Endometrial microvascular endothelial cells (primary cell): ENCODE measurements around the gene RHOBTB3. TPM values are rescaled to one million over a fixed set of nuclear protein-coding genes. Genes with fewer than 3 reads are reported as not detected.

ENCODE experiments used
- in situ Hi-C: cut with HindIII; loops from 2 replicates; pipeline ENCODE4 v1.10.0; 2017; ENCODE audit warnings: low sequenced_read_pairs, low pct_unique_long_range_greater_than_20kb; ENCODE audit errors: inconsistent ontology term
- total RNA-seq: library from RNA; depleted of rRNA; stranded (reverse); fragments of >200 nt; gene quantifications from one replicate; pipeline ENCODE4 v1.2.3, GENCODE V29; 2015; ENCODE audit errors: inconsistent ontology term

The RHOBTB3 gene
- total RNA-seq, 1 donor from 2014 or later, result 92.9 TPM

DNA sequence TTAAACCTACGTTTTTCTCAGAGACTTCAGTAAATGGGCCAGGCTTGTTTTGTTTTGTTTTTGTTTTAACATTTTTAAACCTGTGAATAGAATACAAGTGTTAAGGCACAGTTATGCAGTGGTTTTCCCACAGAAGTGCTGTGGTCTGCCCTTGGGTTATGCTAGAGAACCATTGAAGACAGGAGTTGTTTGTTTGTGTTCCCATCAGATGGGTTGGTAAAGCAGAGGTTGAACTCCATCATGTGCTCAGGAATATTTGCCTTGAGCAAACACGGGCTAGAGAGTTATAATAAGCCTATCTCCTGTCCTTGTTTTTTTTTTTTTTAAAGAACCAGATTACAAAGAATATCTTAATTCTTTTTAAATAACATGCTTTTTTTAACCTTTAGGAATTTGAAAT, 28.5 kb downstream of the RHOBTB3 start:
- in situ Hi-C loops, result no loop called here

DNA sequence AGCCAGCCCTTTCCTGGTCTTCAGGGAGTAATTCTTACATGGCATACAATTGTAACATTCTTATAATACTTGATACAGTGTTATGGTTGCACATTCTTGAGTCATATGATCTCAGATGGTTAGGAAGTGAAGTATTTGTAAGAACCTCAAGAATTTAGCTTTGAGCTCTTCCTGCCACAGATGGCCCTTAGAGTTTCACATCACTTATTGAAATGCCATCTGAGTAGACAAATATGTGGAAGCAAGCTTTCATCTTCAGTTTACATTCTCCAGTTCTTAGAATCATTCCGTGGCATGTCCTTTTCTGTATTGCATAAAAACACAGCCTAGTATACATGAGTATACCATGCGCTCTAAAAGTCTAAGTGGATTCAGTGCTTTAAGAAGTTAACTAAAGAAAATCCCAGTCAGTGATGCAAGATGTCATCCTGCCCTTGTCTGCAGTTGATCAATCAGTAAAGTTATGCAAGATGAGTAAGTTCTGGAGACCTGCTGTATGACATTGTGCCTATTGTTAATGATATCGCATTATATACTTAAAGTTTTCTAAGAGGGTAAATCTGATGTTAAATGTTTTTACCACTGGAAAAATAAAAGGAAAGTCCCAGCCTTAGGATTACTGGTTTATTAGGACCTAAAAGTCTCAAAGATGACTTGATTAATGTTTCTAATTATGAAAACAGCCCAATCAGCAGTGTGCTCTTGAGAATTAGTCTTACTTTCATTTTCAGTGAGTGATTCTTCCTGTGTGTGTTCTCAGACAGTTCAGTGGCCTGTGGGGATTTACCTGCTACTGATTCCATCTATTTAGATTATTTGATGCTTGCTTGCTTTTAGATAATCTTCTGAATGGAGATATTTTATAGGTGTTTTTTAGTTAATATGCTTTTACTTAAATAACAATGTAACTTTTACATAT, 29.4 kb downstream of the RHOBTB3 start:
- in situ Hi-C loops, result no loop called here

DNA sequence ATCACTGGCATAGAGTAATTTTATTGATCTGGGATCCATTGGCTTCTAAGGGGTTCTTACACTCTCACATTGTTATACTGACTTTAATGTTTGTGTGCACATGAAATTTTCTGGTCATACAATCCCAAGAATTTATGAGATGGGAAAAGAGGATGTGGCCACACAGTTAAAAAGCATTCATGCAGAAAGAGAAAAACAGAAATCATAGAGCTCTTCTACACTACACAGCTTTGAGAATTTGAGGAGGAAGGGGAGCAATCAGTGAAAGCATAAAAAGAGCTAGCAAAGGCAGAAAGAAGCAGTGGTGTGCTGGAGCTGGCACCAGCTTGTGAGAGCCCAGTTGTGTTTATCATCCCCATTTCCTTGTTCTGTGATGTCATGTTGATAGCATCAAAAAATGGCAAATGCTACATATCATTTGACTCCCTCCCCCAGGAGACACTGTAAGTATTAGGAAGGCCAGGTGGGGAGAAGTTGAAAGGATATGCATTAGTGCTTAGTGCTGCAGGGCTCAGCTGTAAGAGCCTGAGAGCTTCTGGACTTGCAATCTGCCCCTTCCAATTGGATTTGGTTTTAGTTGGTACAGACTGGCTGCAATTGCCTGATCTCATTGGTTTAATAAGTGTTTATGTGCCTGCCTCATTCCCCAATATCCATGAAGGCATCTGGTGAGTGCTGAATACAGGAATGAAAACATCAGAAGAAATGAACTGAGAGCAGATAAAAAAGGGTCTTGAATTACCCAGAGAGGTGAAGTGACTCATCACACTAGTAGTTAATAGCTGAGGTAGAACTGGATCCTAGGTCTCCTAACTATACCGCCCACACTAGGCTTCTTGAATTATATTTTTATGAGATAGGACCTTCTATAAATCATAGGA, 30.9 kb downstream of the RHOBTB3 start:
- in situ Hi-C loops, result no loop called here

DNA sequence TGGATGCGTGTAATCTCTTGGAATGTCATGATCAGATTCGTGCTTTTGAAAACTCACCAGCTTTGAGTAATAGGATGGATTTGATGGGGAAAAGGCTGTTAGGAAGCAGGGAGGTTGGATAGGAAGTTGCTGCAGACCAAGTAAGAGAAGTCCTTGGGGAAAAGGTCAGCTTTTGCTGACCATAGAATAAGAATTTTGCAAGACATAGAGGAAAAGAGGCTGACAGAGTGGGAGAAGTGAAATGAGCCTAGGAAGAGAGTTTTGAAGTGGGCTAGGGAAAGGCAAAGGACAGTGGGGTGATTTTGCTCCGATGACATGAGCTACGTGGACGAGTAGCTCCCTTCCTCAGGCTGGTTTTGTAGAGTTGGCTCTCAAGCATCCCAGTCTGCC, 31.5 kb downstream of the RHOBTB3 start:
- in situ Hi-C loops, result no loop called here

DNA sequence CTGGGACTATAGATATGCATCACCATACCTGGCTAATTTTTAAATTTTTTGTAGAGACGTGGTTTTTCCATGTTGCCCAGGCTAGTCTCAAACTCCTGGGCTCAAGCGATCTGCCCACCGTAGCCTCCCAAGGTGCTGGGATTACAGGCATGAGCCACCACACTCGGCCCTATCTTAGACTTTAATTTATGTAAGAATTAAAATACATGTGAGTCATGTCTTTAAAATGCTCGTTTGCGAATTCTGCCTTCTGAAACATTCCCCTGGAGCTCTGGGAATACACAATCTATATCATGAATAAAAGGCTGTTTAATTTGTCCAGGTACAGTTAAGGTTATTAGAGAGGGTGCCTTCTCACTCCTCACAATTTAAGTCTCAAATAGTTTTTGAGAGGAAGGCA, 32.8 kb downstream of the RHOBTB3 start:
- in situ Hi-C loops, result no loop called here

DNA sequence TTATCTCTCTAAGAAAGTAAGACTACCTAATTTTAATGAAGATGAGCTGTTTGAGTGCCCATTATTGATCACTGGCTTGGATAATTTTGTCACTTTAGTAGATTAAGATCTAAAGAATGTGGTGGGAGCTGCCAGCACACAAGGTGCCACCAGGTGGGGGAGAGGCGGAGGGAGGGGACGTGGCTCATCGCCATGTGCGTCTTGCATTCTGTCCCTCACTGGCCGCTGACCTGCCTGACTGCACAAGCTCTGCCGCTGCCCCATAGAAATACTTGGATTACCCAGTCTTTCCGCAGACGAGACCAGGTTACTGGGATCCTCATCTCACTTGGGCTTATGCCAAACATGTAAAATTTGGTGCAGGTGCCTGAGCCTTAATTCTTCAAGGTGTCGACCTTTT, 37.6 kb downstream of the RHOBTB3 start:
- in situ Hi-C loops, result no loop called here

DNA sequence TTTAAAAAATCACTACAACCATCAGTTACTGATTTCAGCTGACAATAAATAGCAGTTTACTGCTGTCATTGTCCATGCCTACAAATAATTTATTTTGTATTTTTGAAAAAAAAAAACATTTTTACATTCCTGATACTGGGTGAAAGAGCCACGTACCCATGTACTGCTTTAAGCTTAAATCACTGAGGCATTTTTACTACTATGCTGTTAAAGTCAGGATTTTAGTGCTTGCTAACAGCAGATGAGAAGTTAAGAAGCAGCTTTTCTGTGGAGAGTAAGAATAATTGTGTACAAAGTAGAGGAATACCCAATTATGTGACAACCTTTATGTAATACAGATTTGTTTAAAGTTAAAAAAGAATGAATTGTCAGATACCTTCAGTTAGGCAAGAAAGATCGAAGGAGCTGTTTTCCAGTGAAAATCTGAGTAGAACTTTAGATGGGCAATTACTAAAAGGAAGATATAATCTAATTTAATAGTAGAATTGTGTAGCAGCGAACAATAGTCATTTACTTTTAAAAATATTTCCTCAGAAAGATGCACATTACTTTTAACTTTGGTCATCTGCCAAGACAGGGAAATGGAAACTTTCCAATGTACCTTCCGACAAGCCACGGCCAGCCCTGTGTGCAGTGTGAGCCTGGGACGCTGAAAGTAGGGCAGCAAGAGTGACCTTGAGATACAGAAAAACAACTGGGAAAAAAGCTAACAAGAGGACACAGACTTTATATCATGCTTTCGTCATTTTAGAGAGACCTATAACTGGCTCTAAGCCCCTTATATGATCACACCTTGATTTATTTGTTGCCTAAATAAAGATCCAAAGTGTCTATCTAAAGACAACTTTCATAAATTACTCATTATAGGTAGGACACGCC, 39.9 kb downstream of the RHOBTB3 start:
- in situ Hi-C loops, result no loop called here

DNA sequence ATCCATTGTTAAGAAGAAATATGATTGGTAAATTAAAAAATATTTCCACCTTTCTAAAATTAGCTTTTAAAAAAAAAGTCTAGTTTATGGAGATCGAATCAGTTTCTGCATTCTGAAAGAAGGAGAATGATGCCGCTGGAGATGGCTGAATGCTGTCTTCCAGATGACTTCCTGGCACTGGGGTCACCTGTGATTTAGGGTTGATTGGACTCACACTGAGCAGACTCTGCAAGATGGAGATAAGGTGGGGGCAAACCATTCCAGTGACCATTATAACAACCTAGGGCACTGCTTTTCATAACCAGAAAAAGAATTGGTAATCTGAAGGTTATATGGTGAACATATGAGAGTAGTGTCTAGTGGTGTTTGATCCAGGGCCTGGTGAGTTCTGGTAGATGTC, 40.8 kb downstream of the RHOBTB3 start:
- in situ Hi-C loops, result no loop called here

DNA sequence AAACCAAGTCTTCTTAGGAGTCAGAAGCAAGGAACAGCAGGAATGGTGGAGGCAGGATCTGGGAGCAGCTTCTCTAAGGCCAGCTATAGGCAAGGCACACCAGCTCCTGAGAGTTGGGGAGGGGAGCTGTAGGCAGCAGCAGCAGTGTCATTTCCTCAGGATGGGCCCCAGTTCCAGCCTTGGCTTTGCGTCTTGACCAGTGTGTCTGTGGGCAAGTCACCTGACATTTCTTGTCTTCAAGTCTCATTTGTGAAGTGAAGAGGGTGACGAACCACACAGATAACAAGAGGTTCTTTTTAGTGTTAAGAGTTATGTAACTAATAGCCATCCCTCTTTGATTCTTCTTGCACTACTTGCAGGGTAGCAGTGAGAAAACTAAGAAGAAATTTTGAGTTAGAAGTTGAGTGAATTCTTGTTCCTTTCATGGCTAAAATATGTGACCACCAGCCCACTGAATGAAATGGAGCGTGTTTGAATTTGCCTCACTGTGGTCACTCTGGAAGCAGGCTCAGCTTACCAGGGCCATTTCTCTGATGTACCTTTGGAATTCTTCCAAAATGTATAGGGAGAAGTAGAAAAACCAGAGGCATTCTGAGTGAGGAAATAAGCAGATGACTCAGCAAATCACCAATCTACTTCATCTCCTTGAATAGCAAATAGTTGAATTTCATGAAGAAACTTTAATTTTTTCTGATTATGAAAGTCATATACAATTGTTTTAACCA, 42.4 kb downstream of the RHOBTB3 start:
- in situ Hi-C loops, result no loop called here

DNA sequence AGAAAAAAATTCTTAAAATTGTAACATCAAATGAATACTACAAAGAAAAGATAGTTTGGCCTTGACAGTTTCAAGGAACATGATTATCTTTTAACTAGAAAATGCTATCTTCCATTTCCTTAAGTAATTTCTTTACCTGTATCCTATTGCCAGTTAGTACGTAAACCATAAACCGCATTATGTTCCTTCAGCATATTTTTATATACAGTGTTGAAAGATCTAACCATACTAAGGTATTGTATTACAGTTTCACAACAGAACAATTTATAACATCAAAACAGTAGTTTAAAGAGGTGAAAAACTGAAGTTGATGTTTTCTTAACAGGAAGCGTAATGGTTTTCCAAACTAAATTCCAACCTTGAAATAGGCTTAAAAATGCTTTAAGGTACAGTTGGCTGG, 46.3 kb downstream of the RHOBTB3 start:
- in situ Hi-C loops, result no loop called here

DNA sequence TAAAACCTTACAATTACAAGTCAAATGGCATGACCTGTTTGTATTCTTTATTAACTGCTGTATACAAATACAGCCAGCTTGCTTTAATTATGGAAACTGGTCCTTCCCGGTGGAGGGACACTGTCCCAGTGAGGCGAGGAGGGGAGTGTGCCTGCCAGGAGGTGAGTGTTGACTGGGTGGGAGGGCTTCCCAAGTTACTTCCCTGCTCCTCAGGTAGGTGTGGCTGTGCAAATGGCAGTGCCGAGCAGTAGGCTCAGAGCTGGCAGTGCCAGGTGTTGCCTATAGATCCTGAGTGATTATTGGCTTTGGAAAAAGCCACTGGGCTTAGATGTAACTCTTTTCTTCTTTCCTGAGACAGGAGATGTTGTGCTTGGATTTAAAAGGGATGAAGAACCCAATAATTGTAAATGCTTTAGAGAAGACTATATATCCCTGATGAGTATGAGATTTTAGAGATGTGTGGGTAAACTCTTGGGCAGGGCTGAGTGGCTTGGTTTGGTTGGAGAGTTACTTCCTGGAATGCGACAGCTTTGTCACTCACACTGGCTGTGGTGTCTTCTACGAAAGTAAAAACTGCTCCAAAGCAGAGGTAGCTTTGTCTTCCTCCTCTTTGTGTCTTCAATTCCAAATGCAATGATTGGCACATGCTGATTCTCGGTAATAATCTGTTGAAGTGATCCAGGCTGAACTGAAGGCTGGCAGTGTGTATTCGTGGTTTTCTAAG, 47.7 kb downstream of the RHOBTB3 start:
- in situ Hi-C loops, result no loop called here

DNA sequence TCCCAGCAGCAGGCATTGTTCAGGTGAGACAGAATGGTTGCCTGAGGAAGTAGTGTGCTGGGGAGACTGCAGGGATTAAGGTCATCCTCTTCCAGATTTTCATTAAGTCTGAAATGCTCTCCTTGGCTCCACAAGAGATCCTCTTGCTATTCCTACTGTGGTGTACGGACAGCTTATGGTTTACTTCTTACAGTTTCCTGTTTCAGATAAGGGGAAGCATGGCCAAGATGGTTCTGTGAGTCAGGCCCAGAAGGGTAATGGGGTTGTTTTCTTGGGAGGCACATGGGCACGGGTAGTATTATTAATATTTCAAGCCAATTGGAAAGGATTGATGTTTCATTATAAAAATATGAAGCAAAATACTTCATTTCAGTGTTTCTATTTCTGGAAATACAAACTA, 48.5 kb downstream of the RHOBTB3 start:
- in situ Hi-C loops, result no loop called here

DNA sequence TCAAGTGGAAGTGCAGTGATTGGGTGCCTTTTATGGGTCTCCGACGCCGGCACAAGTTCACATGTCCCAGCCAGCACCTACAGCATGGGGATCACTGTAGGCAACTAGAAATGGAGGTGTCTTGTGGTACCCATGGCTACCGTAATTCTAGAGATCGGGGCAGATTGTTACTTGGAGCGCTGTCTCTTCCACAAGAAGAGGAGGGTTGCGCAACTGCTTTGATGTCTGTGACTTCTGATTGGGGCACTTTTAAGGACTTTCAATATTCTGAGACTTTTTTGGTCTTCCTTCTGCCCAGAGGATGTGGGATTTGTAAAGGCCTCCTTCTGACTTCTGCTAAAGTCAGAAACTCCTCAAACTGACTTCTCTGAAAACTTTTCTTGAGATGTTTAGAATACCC, 49.5 kb downstream of the RHOBTB3 start:
- in situ Hi-C loops, result no loop called here

DNA sequence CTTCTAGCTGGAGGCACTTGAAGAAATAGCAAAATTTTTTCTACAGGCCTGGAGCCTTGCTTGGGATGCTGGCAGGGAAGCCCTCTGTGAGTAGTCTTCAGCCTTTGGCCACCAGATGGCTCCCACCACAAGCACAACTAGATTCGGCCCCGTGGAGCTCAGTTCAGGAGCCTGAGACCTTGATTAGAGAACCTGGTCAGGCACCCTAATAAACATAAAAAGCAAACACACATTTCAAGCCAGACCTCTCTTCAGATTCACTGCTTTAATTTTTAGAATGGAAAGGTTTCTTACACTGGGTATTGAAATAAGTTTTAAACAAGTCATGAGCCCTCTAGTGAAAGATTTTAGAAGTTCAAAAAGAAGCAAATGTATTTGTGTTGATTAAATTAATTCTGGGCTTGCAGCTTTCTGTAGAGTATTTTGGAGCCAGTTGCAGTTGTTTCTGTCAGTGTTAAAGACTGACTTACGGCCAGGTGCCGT, 50.0 kb downstream of the RHOBTB3 start:
- in situ Hi-C loops, result no loop called here

DNA sequence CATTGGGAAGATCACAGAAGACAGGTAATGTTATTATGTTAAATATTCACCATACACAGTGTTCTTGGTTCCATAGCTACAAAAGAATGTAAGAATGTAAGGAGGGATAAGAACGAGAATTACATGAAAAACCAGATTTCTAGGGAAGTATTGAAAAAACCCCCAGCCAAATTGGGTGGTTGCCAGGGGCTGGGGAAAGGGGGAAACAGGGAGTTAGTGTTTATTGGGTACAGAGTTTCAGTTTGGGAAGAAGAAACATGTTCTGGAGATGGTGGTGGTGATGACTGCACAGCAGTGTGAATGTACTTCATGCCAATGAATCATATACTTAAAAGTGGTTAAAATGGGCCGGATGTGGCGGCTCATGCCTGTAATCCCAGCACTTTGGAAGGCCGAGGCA, 51.0 kb downstream of the RHOBTB3 start:
- in situ Hi-C loops, result no loop called here

DNA sequence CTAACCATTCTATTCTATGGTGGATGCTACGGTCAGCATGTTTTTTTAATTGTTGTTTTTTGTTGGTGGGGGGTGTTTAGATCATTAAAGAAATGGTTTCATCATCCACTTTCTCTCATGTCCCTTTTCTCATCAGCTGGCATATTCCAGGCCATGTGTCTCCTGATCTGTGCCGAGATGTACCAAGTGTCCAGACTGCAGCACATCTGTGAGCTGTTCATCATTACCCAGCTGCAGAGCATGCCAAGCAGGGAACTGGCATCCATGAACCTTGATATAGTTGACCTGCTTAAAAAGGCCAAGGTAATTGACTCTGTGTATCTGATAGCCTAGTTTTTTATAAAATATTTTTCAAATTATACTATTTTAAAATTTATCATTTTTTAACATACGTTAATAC, 52.5 kb downstream of the RHOBTB3 start:
- in situ Hi-C loops, result no loop called here

DNA sequence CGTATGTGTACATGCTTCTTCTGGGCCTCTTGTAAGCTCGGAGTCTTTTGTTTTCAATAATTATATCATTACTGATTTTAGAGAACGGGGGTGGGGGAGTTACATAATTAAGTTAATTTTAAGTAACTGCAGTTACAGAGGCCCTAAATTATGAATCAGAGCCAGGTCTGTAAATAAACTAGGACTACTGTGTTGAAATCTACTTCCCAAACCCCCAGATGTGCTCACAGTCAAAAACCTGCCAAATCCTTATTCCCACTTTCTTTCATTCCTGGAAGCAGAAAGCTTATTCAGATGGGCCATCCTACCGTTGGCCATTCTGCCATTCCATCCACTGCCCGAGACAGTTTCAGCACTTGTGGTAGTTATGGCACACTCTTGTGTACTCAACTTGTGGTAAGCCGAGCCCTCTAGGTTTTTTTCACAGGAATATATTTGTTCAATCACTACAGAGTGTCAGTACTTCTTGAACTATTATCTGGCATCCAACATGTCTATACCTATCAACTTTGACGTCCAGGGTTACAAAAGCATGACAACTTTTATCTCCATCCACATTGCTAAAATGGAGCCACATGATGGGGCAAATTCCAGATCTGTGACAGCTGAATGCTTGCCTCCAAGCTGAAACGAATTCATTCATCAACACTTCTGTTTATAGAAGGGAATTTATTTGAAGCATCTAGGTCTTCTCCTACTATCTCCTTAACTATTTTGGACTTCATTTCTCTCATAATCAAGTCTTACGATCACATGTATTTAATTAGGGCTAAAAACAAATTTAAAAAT, 53.6 kb downstream of the RHOBTB3 start:
- in situ Hi-C loops, result no loop called here
